ENCODE data around the gene GBF1.
A peak's percentile ranks its signal among the peaks of the same experiment; 100 is the strongest.
"Not testable (repeated sequence)": the region's sequence is repeated elsewhere in the genome, so short reads cannot be mapped to it uniquely, and the experiment has no call there.

Gene GBF1

GRCh38 chr10:102306710-102307109, 61.4 kb downstream of the GBF1 start:
- no peak for DNase-seq (ENCODE audit: low read depth)

DNA sequence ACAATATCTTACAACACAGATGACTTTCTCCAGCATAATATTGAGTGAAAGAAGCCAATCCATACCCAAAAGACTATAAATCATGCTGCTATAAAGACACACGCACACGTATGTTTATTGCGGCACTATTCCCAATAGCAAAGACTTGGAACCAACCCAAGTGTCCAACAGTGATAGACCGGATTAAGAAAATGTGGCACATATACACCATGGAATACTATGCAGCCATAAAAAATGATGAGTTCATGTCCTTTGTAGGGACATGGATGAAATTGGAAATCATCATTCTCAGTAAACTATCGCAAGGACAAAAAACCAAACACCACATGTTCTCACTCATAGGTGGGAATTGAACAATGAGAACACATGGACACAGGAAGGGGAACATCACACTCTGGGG, 63.0 kb downstream of the GBF1 start:
- not testable (repeated sequence) for DNase-seq (ENCODE audit: low read depth)

GRCh38 chr10:102309236-102309635, 63.9 kb downstream of the GBF1 start:
- no peak for DNase-seq (ENCODE audit: low read depth)

- DNase-seq (ENCODE audit: low read depth), result no peak
Measured at GRCh38 chr10:102309916-102310315, 64.6 kb downstream of the GBF1 start.

- no peak for DNase-seq (ENCODE audit: low read depth)
Measured at GRCh38 chr10:102310361-102311024, 65.2 kb downstream of the GBF1 start.

DNA sequence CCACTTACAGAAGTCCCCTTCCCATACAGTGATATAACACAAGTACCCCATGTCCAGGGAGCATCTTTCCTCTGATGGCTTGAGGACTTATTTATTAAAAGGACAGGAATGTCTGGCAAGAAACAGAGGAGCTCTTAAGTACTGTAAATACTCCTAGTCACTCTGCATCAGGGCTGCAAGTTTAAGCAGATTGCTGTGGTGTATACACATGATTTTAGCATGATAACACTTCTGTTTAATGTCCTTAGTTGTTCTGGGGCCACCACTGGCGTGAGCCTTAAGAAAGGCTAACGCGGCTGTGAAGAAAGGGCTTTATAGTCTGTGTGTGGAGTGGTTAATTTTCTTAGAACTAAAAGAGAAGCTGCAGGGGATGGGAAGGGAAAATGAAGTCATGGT, 65.7 kb downstream of the GBF1 start:
- DNase-seq (ENCODE audit: low read depth), result no peak

- DNase-seq (ENCODE audit: low read depth), result no peak
Measured at GRCh38 chr10:102312683-102313082, 67.4 kb downstream of the GBF1 start.

DNA sequence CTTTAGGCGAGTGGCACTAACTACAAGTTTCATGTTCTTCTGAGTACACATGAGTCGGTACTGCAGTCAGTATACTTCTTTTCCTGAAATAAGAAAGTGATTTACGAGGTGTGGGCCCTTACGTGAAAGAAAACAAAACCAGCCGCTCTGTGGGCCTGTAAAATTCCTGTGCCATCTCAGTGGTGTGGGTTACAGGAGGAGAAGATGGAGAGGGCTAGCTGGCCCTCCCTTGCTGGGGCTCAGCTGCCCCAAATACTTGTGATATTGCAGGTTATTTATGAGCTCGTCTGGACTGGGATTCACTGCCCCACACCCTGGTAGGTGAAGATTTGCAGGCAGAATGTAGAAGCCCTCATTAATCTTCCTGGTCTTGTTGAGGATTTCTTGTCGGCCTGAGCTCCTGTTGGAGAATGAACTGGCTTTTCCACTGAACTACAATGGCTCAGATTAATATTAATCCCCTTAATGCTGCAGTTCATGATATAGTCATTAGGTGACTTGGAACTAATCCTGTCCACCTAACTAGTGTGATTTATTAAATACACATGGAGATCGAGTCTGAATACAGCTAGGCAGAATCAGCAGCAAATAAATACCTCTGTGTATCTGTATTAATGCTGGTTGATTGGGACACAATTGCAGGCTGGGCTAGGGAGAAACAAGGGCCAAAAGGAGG, 68.0 kb downstream of the GBF1 start:
- DNase-seq (ENCODE audit: low read depth), result no peak

GRCh38 chr10:102314801-102315200, 69.5 kb downstream of the GBF1 start:
- no peak for DNase-seq (ENCODE audit: low read depth)

DNA sequence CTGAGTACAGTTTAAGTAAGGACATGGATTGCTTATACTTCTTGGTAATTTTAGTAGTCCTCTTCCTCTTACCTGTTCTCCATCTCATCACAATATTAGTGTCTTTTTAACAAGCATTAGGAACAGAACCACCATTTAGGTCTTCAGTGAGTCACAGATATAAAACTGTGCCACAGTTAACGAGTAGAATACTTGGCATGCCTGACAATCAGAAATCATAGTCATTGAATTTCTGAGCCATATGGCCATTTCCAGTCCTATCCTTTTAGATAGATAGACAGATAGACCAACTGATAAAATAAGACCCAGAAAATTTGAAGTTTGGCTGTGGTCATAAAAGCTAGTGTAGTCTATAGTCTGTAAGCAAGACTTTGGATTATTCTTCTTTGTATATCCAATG, 71.1 kb downstream of the GBF1 start:
- DNase-seq (ENCODE audit: low read depth), result no peak

DNA sequence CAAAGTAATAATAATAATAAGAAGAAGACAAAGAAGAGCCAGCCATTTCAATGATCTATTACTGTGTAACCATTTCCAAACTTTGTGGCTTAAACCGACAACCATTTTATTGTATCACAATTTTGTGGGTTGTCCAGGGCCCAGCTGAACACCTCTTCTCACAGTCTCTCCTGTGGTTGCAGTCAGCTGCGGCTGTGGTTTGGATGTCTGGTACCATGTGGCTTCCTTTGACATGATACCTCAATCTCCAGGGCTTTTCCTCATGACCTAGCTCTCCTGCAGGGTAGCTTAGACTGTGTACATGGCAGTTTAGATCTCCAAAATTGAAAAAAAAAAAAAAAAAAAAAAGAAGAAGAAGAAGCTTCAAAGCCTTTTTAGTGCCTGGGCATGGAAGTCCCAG, 77.6 kb downstream of the GBF1 start:
- peak; percentile 2 for DNase-seq (ENCODE audit: low read depth)

GRCh38 chr10:102324061-102324460, 78.7 kb downstream of the GBF1 start:
- DNase-seq (ENCODE audit: low read depth), result no peak

GRCh38 chr10:102326031-102326430, 80.7 kb downstream of the GBF1 start:
- DNase-seq (ENCODE audit: low read depth), result no peak

DNA sequence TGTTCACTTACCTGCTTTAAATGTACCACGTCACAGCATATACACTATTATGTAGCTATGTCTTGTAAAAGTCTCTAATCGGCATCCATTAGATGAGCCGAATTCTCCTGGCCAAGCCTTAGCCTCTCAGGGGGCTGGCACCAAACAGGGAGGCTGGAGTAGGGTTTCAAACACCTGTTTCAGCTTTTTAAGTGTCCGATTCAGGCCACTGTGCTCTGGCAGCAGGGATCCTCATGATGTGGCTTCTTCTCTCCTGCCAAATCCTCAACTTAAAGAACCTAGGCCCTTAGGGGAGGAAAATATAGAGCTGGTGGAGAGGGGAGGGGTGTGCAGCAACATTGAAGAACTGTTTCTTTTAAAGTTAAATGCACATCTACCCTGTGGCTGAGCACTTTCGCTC, 81.7 kb downstream of the GBF1 start:
- DNase-seq (ENCODE audit: low read depth), result no peak

DNA sequence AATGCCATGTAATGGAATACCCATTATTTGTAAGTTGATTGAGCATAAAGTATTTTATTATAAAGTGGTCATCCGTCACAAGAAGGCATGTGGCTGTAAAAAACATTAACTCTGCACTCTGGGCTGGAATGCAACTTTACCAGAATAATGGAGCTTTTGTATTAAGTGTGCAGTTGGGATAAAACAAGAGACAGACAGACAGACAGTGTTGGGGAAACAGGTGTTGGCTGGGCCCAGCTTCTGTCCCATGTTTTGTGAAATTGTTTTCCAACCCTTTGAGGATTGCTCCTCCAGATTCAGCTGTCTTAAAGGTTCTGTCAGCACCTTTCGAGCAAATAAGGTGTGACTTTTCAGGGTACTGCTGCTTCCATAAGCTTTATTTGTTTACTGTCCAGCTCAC, 82.3 kb downstream of the GBF1 start:
- no peak for DNase-seq (ENCODE audit: low read depth)

GRCh38 chr10:102332772-102333171, 87.4 kb downstream of the GBF1 start:
- no peak for DNase-seq (ENCODE audit: low read depth)

GRCh38 chr10:102334101-102334500, 88.8 kb downstream of the GBF1 start:
- DNase-seq (ENCODE audit: low read depth), result no peak

DNA sequence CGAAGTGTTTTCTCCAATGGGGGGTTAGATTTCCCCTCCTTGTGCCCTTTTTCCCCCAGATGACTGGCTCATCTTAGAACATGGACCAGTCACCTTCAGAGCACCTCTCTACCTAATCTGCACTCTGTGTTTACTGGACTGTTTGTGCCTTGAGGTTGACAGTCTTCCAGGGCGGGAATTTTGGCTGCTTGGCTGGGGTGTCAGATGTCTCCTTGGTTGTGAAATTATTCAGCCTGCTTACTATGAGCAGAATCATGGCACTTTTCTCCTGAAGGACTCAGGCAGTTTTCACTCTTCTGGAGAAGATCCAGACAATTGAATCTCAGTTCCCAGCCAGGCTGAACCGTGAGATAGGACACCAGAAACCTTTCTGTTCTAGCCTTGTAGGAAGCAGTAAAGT, 89.9 kb downstream of the GBF1 start:
- DNase-seq (ENCODE audit: low read depth), result no peak

DNA sequence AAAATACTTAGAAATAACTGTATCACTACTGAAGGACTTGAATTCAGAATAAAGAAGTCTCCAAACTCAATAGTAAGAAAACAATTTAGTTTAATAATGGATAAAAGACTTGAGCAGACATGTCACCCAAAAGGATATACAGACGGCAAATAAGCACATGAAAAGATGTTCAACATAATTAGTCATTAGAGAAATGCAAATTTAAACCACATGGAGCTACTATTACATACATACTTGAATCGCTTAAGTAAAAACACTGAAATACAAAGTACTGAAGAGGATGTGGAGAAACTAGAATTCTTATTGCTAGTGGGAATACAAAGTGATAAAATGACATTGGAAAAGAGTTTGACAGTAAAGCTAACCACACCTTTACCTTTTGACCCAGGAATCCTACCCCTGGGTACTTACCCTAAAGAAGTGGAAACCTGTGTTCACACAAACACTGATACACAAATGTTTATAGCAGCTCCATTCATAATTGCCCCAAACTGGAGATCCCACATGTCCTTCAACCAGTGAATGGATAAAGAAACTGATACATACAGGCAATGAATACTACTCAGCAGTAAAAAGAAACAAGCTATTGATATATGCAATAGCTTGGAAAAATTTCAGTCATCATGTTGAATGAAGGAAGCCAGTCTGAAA, 95.8 kb downstream of the GBF1 start:
- no peak for DNase-seq (ENCODE audit: low read depth)

GRCh38 chr10:102342458-102342857, 97.1 kb downstream of the GBF1 start:
- DNase-seq (ENCODE audit: low read depth), result no peak

DNA sequence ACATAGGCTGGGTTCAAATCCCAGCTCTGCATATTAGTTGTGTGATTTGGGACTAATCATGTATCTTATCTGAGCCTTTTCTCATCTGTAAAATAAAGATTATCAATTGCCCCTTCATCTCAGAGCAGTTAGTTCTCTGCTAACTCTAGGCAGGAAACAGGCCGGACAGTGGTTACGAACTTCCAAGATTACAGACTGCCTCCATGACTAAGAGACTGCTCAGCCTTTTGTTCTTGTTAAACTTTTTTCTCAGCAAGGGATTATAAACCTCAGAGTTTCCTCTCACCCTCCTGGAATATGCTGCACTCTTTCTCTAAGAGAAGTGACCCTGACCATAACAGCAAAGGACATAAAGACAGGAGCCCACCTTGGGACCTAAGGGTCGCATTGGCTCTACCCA, 97.6 kb downstream of the GBF1 start:
- no peak for DNase-seq (ENCODE audit: low read depth)

- no peak for DNase-seq (ENCODE audit: low read depth)
Measured at GRCh38 chr10:102344067-102344466, 98.7 kb downstream of the GBF1 start.

DNA sequence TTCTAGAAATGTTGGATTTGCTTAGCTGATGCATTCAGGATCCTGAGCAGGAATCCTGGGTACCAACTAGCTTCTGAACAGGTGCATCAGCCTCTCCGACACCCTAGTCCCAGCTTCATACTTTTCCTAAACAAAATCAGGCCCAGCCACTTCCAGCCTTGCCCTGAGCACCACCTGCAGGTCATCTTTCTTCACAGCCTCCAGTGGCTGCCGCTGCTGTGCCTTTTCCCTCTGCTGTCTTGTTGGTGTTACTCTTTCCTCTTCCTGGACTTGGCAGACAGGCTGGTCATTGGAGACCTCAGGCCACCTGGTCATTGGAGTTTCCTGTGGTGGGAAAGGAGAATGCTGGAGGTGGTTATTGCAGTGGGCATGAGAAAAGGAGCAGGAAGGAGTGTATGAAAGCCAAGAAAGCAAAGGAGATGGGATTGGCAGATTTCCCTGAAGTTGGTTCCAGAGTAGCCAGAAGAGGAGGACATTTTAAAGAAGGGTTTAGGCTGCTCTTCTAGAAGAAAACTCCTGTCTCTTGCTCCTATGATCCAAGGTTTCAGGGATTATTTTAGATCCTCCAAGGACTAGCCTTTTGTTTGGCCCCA, 102.0 kb downstream of the GBF1 start:
- no peak for DNase-seq (ENCODE audit: low read depth)
